GM12891 (cell line): ENCODE measurements around the gene DNASE1L1.
"Not testable (repeated sequence)": the region's sequence is repeated elsewhere in the genome, so short reads cannot be mapped to it uniquely, and the experiment has no call there.

Source experiments
- DNase-seq: peaks from one replicate; pipeline ENCODE4 v3.0.0; 2011; ENCODE audit warnings: low spot score; ENCODE audit not compliant: insufficient read length
- FAIRE-seq: peaks from 2 replicates; lab custom pipeline; 2011; peaks lifted over from hg19 to GRCh38; lab: Jason Lieb, UNC
- PAX5 ChIP-seq: IDR thresholded peaks from 2 replicates; pipeline ENCODE4 v1.6.1; 2011; ENCODE audit warnings: low read length, moderate library complexity, mild to moderate bottlenecking; ENCODE audit not compliant: insufficient read depth, severe bottlenecking
- POLR2A ChIP-seq: IDR thresholded peaks from 2 replicates; pipeline ENCODE4 v1.6.1; 2011; ENCODE audit warnings: low read depth, low read length, control low read depth
- POLR2AphosphoS5 ChIP-seq: IDR thresholded peaks from 2 replicates; pipeline ENCODE4 v1.6.1; 2011; ENCODE audit warnings: low read depth, low read length, control low read depth
- POU2F2 ChIP-seq: IDR thresholded peaks from 2 replicates; pipeline ENCODE4 v1.6.1; 2011; ENCODE audit warnings: low read depth, mild to moderate bottlenecking, control low read depth, low read length, moderate library complexity
- SPI1 ChIP-seq: IDR thresholded peaks from 2 replicates; pipeline ENCODE4 v1.6.1; 2011; ENCODE audit warnings: low read depth, low read length, control low read depth
- TAF1 ChIP-seq: IDR thresholded peaks from 2 replicates; pipeline ENCODE4 v1.6.1; 2011; ENCODE audit warnings: low read depth, low read length, control low read depth

Gene DNASE1L1

GRCh38 chrX:154411981-154412340 is 2.9 kb upstream of the DNASE1L1 start:
- DNase-seq (peak; percentile 70), FAIRE-seq (no peak)
- TF ChIP-seq PAX5 (no peak), SPI1 (no peak), POU2F2 (no peak), POLR2AphosphoS5 (no peak), TAF1 (no peak), POLR2A (no peak)

GRCh38 chrX:154408659-154409221 is 314 bp downstream of the DNASE1L1 start:
- FAIRE-seq, result peak; percentile 51
- TF ChIP-seq TAF1 (no peak), SPI1 (0 out of 2 replicates have a peak, but pooled peaks have one; percentile 12), POLR2AphosphoS5 (no peak)
- DNase-seq, result no peak

- DNase-seq (no peak), FAIRE-seq (peak; percentile 23)
- TF ChIP-seq PAX5, result no peak
- TF ChIP-seq SPI1, result no peak
- TF ChIP-seq POLR2AphosphoS5, result no peak
Measured at GRCh38 chrX:154404625-154405192, 4.3 kb downstream of the DNASE1L1 start.

GRCh38 chrX:154403858-154404257 is 5.2 kb downstream of the DNASE1L1 start:
- TF ChIP-seq POLR2A (no peak), POLR2AphosphoS5 (no peak)
- FAIRE-seq, result no peak
- DNase-seq, result no peak

- FAIRE-seq (no peak), DNase-seq (no peak)
- TF ChIP-seq POLR2A (no peak), TAF1 (no peak), PAX5 (no peak), POLR2AphosphoS5 (no peak), SPI1 (no peak), POU2F2 (no peak)
Measured at GRCh38 chrX:154403192-154403591, 5.9 kb downstream of the DNASE1L1 start.

GRCh38 chrX:154402622-154403127 is 6.4 kb downstream of the DNASE1L1 start:
- TF ChIP-seq POLR2A, result no peak
- no peak for TF ChIP-seq PAX5
- TF ChIP-seq SPI1, result no peak
- no peak for TF ChIP-seq TAF1
- TF ChIP-seq POU2F2, result no peak
- TF ChIP-seq POLR2AphosphoS5, result no peak
- DNase-seq (no peak), FAIRE-seq (no peak)

GRCh38 chrX:154401918-154402621 is 7.0 kb downstream of the DNASE1L1 start:
- TF ChIP-seq TAF1 (no peak), POLR2A (no peak), SPI1 (no peak), PAX5 (no peak), POU2F2 (no peak), POLR2AphosphoS5 (no peak)
- FAIRE-seq (no peak), DNase-seq (no peak)

GRCh38 chrX:154401045-154401799 is 7.8 kb downstream of the DNASE1L1 start:
- no peak for FAIRE-seq
- TF ChIP-seq PAX5 (no peak), POLR2A (peak; percentile 93), SPI1 (no peak), POU2F2 (peak; percentile 67; the same call in 1 of the 2 replicates), POLR2AphosphoS5 (peak; percentile 96), TAF1 (no peak)

GRCh38 chrX:154400369-154400817 is 8.7 kb downstream of the DNASE1L1 start:
- FAIRE-seq, DNase-seq: not testable (repeated sequence)

More at GRCh38 chrX:154401045-154401799, 7.8 kb downstream of the DNASE1L1 start:
- DNase-seq, result no peak
